ENCODE data around the gene RNASE1.
A peak's percentile ranks its signal among the peaks of the same experiment; 100 is the strongest.
"Not testable (repeated sequence)": the region's sequence is repeated elsewhere in the genome, so short reads cannot be mapped to it uniquely, and the experiment has no call there.

RNASE1 gene

GRCh38 chr14:20802341-20803084 is at the start of gene RNASE1:
Gene RNASE1 (minus strand): TSS chr14:20802844. CDS start chr14:20802068, 776 bp downstream.
- no peak for DNase-seq (ENCODE audit: low read depth)

GRCh38 chr14:20848955-20849570 is 46.4 kb upstream of the RNASE1 start:
- no peak for DNase-seq (ENCODE audit: low read depth)

DNA sequence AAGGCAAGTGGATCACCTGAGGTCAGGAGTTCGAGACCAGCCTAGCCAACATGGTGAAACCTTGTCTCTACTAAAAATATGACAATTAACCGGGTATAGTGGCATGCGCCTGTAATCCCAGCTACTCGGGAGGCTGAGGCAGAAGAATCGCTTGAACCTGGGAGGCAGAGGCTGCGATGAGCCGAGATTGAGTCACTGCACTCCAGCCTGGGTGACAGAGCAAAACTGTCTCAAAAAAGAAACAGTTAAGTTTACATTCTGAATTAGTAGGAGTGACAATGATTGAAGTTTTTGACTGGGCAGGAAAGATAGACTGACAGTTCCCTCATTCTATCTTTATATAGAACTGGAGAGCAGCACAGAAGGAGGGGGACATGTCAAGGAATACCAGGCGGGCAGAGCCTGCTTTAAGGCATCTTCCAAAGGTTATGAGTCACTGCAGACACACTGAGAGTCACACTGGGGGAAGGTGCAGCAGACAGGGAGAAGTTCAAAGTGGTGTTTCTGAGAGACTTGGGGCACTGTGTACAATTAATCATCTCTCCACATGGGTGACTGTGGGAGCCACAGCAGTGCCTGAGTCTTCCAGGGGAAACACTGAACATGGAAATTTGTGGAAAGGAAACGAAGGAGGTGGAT is 45.8 kb upstream of the RNASE1 start:
- DNase-seq (ENCODE audit: low read depth), result no peak

- DNase-seq (ENCODE audit: low read depth), result no peak
Measured at GRCh38 chr14:20846560-20846959, 43.9 kb upstream of the RNASE1 start.

DNA sequence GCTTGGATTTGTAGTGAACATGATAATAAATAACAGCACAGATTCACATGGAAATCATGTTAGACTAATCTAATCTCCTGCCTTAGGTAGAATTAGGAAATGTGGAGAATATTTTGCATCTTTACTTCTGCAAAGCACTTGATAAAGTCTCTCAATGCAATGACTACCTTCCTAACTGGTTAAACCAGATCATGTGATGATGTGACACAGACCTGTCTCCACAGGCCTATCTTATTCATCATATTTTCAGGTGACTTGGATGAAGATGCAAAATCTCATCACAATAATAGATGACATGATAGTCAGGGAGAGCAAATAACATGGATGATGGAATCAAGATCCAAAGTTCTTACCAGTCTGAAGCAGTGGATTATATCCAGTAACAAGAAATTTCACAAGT is 38.5 kb upstream of the RNASE1 start:
- no peak for DNase-seq (ENCODE audit: low read depth)

- no peak for DNase-seq (ENCODE audit: low read depth)
Measured at GRCh38 chr14:20837831-20838230, 35.2 kb upstream of the RNASE1 start.

- DNase-seq (ENCODE audit: low read depth), result no peak
Measured at GRCh38 chr14:20836668-20837338, 34.2 kb upstream of the RNASE1 start.

DNA sequence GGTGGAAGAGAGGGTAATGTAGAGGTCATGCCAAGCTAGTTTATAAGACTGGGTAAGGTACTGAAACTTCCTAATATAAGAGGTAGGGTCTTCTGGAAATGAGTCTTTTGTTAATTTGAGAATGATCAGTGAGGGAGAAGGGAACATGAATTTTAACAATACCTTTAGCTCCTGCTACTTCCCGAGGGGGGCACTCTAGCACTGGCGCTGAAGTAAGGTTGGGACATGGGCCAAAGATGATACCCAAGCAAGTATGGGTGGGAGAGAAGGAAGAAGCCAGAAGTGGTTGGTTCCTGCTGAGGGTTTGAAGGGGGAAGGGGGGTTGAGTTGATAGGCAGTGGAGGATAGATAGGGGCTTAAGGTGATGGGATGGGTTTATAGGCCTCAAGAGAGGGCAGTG is 32.3 kb upstream of the RNASE1 start:
- no peak for DNase-seq (ENCODE audit: low read depth)

GRCh38 chr14:20830831-20831230 is 28.2 kb upstream of the RNASE1 start:
- peak; percentile 58 for DNase-seq (ENCODE audit: low read depth)

- DNase-seq (ENCODE audit: low read depth), result not testable (repeated sequence)
Measured at GRCh38 chr14:20828024-20828694, 25.5 kb upstream of the RNASE1 start.

- no peak for DNase-seq (ENCODE audit: low read depth)
Measured at GRCh38 chr14:20827326-20827725, 24.7 kb upstream of the RNASE1 start.

GRCh38 chr14:20826666-20827065 is 24.0 kb upstream of the RNASE1 start:
- DNase-seq (ENCODE audit: low read depth), result not testable (repeated sequence)

DNA sequence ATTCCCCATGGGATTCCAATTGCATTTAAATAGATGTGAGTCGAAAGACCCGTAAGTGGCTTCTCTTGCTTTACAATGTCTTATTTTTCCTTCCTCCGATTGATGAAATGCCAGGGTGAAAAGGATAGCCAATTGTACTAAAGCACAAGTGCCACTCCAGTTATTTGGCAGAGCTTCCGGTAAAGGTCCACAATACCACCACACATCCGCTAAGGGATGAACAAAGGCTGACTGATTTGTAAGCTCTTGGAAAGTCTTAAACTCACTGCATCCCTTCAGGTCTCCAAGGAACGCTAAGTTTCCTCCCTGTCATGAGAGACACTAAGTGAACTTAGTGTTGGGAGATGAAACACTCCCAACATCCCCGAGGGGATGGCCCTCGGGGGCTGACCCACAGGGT is 21.2 kb upstream of the RNASE1 start:
- no peak for DNase-seq (ENCODE audit: low read depth)

DNA sequence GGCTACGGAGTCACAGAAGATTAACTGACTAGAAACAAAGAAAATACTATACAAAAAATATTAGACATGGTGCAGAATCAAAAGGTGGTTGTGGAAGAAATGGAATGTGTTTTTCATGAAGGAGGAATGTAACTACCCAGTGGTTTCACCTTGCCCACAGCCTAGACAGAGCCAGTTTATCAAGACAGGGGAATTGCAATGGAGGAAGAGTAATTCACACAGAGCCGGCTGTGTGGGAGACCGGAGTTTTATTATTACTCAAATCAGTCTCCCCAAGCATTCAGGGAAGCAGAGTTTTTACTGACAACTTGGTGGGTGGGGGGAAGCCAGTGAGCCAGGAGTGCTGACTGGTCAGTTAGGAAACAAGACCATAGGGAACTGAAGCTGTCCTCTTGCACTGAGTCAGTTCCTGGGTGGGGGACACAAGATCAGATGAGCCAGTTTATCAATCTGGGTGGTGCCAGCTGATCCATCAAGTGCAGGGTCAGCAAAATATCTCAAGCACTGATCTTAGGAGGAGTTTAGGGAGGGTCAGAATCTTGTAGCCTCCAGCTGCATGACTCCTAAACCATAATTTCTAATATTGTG is 19.0 kb upstream of the RNASE1 start:
- not testable (repeated sequence) for DNase-seq (ENCODE audit: low read depth)

- no peak for DNase-seq (ENCODE audit: low read depth)
Measured at GRCh38 chr14:20820063-20820904, 17.6 kb upstream of the RNASE1 start.

GRCh38 chr14:20818861-20819260 is 16.2 kb upstream of the RNASE1 start:
- DNase-seq (ENCODE audit: low read depth), result no peak

- not testable (repeated sequence) for DNase-seq (ENCODE audit: low read depth)
Measured at GRCh38 chr14:20815946-20816345, 13.3 kb upstream of the RNASE1 start.

- DNase-seq (ENCODE audit: low read depth), result no peak
Measured at GRCh38 chr14:20811986-20812975, 9.6 kb upstream of the RNASE1 start.

DNA sequence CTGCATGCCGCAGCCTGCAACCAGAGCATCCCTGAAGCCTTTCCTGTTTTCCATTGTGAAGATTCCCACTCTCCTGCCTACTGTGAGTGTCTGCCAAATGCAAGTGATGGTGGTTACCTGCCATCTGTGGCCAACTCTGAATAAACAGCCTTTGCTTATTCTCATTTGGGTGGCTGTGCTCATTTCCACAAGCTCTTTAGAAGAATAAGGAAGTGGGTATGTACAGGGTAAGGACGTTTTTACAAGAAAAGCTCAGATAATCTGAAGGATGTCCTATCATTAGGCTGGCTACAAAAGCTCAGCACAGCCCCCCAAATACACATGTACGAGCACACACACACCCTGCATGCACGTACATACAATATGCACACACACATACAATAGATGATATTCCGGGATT is 7.3 kb upstream of the RNASE1 start:
- DNase-seq (ENCODE audit: low read depth), result no peak

DNA sequence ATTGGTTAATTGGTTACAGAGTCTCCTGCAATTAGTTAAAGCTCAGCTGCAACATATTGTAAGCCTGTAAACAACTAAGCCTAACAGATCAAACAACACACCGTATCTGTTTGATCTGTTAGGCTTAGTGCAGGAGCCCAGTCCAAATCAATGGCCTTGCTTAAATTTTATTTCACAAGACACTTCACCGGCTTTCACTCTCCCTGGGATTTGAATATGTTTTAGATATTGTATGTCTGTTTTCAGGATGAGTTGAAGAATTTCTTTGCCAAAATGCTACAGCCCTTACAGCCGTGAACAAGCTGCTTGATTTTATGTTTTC is 5.5 kb upstream of the RNASE1 start:
- no peak for DNase-seq (ENCODE audit: low read depth)
